ENCODE data around the gene PHOSPHO2. TPM values are rescaled to one million over a fixed set of nuclear protein-coding genes. Genes with fewer than 3 reads are reported as not detected.

PHOSPHO2 gene
- total and polyA plus RNA-seq, 9 of the 15 experiments (the other 6 are each of a cell fraction or from before 2014, with no cell fraction given), result 7.8 to 19.1 (median 11.7) TPM

DNA sequence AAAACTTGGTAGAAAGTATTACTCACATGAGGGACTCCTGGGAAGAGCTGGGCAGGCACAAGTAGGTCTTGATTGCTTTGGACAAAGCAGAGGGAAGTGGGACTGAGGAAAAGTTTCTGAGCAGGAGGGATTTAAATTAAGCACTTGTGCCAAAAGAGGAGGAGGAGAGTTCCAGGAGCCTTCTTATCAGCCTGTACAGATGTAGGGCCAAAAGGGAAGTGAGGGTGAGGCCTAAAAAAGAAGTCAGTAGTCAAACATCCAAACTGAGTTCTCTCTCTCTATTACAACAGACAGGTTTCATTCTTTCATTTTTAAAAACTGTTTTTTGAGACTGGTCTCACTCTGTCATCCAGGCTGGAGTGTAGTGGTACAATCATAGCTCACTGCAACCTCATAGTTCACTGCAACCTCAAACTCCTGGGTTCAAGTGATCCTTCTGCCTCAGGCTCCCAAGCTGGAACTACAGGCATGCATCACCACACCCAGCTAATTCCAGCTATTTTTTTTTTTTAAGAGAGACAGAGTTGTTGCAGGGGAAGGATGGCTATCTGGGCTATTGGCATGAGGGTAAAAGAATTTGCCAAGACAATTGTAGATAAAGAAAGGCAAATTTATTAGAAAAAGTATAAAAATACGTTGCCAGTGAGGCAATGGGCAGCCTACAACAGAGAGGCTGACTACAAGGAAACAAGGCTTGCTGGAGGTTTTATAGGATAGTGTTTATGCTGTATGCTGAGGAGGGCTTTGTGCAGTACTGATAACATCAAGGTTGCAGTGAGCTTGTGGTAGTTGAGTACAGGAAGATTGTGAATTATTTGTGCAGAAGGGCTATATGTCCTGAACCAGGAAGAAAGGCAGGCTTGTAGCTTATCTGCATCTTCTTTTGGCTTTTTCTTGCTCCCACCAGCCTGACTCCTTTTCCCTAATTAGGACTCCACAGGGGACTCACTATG, 29.0 kb upstream of the PHOSPHO2 start (continued):
- TF ChIP-seq, protein P1, sequence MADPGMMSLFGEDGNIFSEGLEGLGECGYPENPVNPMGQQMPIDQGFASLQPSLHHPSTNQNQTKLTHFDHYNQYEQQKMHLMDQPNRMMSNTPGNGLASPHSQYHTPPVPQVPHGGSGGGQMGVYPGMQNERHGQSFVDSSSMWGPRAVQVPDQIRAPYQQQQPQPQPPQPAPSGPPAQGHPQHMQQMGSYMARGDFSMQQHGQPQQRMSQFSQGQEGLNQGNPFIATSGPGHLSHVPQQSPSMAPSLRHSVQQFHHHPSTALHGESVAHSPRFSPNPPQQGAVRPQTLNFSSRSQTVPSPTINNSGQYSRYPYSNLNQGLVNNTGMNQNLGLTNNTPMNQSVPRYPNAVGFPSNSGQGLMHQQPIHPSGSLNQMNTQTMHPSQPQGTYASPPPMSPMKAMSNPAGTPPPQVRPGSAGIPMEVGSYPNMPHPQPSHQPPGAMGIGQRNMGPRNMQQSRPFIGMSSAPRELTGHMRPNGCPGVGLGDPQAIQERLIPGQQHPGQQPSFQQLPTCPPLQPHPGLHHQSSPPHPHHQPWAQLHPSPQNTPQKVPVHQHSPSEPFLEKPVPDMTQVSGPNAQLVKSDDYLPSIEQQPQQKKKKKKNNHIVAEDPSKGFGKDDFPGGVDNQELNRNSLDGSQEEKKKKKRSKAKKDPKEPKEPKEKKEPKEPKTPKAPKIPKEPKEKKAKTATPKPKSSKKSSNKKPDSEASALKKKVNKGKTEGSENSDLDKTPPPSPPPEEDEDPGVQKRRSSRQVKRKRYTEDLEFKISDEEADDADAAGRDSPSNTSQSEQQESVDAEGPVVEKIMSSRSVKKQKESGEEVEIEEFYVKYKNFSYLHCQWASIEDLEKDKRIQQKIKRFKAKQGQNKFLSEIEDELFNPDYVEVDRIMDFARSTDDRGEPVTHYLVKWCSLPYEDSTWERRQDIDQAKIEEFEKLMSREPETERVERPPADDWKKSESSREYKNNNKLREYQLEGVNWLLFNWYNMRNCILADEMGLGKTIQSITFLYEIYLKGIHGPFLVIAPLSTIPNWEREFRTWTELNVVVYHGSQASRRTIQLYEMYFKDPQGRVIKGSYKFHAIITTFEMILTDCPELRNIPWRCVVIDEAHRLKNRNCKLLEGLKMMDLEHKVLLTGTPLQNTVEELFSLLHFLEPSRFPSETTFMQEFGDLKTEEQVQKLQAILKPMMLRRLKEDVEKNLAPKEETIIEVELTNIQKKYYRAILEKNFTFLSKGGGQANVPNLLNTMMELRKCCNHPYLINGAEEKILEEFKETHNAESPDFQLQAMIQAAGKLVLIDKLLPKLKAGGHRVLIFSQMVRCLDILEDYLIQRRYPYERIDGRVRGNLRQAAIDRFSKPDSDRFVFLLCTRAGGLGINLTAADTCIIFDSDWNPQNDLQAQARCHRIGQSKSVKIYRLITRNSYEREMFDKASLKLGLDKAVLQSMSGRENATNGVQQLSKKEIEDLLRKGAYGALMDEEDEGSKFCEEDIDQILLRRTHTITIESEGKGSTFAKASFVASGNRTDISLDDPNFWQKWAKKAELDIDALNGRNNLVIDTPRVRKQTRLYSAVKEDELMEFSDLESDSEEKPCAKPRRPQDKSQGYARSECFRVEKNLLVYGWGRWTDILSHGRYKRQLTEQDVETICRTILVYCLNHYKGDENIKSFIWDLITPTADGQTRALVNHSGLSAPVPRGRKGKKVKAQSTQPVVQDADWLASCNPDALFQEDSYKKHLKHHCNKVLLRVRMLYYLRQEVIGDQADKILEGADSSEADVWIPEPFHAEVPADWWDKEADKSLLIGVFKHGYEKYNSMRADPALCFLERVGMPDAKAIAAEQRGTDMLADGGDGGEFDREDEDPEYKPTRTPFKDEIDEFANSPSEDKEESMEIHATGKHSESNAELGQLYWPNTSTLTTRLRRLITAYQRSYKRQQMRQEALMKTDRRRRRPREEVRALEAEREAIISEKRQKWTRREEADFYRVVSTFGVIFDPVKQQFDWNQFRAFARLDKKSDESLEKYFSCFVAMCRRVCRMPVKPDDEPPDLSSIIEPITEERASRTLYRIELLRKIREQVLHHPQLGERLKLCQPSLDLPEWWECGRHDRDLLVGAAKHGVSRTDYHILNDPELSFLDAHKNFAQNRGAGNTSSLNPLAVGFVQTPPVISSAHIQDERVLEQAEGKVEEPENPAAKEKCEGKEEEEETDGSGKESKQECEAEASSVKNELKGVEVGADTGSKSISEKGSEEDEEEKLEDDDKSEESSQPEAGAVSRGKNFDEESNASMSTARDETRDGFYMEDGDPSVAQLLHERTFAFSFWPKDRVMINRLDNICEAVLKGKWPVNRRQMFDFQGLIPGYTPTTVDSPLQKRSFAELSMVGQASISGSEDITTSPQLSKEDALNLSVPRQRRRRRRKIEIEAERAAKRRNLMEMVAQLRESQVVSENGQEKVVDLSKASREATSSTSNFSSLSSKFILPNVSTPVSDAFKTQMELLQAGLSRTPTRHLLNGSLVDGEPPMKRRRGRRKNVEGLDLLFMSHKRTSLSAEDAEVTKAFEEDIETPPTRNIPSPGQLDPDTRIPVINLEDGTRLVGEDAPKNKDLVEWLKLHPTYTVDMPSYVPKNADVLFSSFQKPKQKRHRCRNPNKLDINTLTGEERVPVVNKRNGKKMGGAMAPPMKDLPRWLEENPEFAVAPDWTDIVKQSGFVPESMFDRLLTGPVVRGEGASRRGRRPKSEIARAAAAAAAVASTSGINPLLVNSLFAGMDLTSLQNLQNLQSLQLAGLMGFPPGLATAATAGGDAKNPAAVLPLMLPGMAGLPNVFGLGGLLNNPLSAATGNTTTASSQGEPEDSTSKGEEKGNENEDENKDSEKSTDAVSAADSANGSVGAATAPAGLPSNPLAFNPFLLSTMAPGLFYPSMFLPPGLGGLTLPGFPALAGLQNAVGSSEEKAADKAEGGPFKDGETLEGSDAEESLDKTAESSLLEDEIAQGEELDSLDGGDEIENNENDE (IDR thresholded peaks at IDR 0.05; ENCODE audit: low read depth, low read length), result no peak
- TF ChIP-seq, protein P2, sequence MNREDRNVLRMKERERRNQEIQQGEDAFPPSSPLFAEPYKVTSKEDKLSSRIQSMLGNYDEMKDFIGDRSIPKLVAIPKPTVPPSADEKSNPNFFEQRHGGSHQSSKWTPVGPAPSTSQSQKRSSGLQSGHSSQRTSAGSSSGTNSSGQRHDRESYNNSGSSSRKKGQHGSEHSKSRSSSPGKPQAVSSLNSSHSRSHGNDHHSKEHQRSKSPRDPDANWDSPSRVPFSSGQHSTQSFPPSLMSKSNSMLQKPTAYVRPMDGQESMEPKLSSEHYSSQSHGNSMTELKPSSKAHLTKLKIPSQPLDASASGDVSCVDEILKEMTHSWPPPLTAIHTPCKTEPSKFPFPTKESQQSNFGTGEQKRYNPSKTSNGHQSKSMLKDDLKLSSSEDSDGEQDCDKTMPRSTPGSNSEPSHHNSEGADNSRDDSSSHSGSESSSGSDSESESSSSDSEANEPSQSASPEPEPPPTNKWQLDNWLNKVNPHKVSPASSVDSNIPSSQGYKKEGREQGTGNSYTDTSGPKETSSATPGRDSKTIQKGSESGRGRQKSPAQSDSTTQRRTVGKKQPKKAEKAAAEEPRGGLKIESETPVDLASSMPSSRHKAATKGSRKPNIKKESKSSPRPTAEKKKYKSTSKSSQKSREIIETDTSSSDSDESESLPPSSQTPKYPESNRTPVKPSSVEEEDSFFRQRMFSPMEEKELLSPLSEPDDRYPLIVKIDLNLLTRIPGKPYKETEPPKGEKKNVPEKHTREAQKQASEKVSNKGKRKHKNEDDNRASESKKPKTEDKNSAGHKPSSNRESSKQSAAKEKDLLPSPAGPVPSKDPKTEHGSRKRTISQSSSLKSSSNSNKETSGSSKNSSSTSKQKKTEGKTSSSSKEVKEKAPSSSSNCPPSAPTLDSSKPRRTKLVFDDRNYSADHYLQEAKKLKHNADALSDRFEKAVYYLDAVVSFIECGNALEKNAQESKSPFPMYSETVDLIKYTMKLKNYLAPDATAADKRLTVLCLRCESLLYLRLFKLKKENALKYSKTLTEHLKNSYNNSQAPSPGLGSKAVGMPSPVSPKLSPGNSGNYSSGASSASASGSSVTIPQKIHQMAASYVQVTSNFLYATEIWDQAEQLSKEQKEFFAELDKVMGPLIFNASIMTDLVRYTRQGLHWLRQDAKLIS (CRISPR knock-in tag; IDR thresholded peaks at IDR 0.05), result no peak
- TF ChIP-seq FOXM1 (IDR thresholded peaks at IDR 0.05; ENCODE audit: low read depth), result peak; percentile 86
- TF ChIP-seq FOXM1 (CRISPR knock-in tag; IDR thresholded peaks at IDR 0.05; ENCODE audit: low read depth), result no peak
- no peak for TF ChIP-seq ZC3H11A (IDR thresholded peaks at IDR 0.05; ENCODE audit: low read depth, low read length)
- TF ChIP-seq, protein P3, sequence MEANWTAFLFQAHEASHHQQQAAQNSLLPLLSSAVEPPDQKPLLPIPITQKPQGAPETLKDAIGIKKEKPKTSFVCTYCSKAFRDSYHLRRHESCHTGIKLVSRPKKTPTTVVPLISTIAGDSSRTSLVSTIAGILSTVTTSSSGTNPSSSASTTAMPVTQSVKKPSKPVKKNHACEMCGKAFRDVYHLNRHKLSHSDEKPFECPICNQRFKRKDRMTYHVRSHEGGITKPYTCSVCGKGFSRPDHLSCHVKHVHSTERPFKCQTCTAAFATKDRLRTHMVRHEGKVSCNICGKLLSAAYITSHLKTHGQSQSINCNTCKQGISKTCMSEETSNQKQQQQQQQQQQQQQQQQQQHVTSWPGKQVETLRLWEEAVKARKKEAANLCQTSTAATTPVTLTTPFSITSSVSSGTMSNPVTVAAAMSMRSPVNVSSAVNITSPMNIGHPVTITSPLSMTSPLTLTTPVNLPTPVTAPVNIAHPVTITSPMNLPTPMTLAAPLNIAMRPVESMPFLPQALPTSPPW (CRISPR knock-in tag; IDR thresholded peaks at IDR 0.05), result no peak
- peak in 1 of 2 experiments; percentile 15; a peak in 2 of 4 replicates for TF ChIP-seq RAD21 (CRISPR knock-in tag; conservative IDR thresholded peaks at IDR 0.05 in 1 of 2, IDR thresholded peaks at IDR 0.05 in 1 of 2)
- no peak for TF ChIP-seq NR4A1 (CRISPR knock-in tag; IDR thresholded peaks at IDR 0.05)
- TF ChIP-seq NR4A1 (tag; IDR thresholded peaks at IDR 0.05), result no peak; the same call in 1 of the 2 replicates
